Upper lobe of left lung (tissue), 4 donors: Measurements from ENCODE around the gene ANKRD36.
"Not testable (repeated sequence)": the region's sequence is repeated elsewhere in the genome, so short reads cannot be mapped to it uniquely, and the experiment has no call there.

ENCODE experiments used
- CTCF ChIP-seq, 6 experiments: fragments of 450-650 bp in 4 of 6; fragments of 200-600 bp in 2 of 6; sonication (generic) in 2 of 6; IDR thresholded peaks; one replicate each; pipeline ENCODE4 v1.5.1; 2016 to 2019; ENCODE audit warnings: antibody characterized with exemption in 6 of 6
- POLR2A ChIP-seq, 4 donors: fragments of 450-650 bp; IDR thresholded peaks; one replicate each; pipeline ENCODE4 v1.5.1; 2016 to 2017; ENCODE audit warnings: antibody characterized with exemption in 4 of 4, mild to moderate bottlenecking in 2 of 4

DNA sequence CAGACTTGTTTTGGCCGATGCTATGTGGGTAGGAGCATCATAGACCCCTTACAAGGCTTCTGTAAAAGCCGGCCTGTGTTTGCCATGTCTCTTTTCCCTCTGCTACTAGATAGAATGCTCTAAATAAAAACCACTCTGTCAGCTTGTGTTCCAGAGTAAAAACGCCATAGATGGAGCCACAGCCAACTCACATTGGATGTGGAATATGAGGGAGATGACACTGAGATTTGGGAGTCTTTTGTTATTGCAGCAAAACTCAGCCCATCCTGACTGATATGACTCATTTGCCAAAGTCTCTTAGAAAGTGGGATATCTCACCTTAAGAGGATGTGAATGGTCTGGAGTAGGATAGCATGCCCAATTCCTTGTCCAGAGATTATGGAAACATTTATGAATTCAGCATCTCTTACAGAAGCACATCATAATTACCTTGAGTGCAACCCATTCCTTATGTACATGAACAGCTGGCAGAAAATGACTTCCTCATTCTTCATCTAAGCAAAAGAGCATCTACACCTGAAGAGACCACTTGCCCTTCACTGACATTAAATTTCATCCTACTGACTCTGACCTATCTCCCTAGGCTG, 14.1 kb upstream of the ANKRD36 start:
- TF ChIP-seq CTCF, POLR2A (IDR thresholded peaks at IDR 0.05): not testable (repeated sequence)
